ENCODE measurements around the gene CACNB2.

The CACNB2 gene

GRCh38 chr10:18514537-18514936 is 374.3 kb downstream of the CACNB2 start:
- ChIA-PET POLR2A (no interaction called here), CTCF (interaction anchor here (1.9 to 2.5 kb wide), 2 partner anchors 8 to 15 kb away, joined by 4 to 8 read pairs; no protein-coding TSS in a partner anchor)
- no peak for DNase-seq (ENCODE audit: extremely low spot score)
- TF ChIP-seq CTCF (IDR thresholded peaks at IDR 0.05; ENCODE audit: control extremely low read depth, extremely low read depth, low read depth, missing control alignments) = no peak

GRCh38 chr10:18516851-18517250 is 376.6 kb downstream of the CACNB2 start:
- DNase-seq (ENCODE audit: extremely low spot score) = no peak
- TF ChIP-seq CTCF (IDR thresholded peaks at IDR 0.05; ENCODE audit: control extremely low read depth, extremely low read depth, low read depth, missing control alignments) = no peak
- CTCF ChIA-PET = no interaction called here
- POLR2A ChIA-PET = no interaction called here

GRCh38 chr10:18523025-18523424 is 382.8 kb downstream of the CACNB2 start:
- CTCF ChIA-PET = interaction anchor here (1.0 kb wide), 1 partner anchor 10 kb away, joined by 3 read pairs; no protein-coding TSS in a partner anchor
- no peak for DNase-seq (ENCODE audit: extremely low spot score)
- POLR2A ChIA-PET = no interaction called here
- no peak for TF ChIP-seq CTCF (IDR thresholded peaks at IDR 0.05; ENCODE audit: control extremely low read depth, extremely low read depth, low read depth, missing control alignments)

GRCh38 chr10:18523858-18524257 is 383.6 kb downstream of the CACNB2 start:
- ChIA-PET CTCF (interaction anchor here (1.2 to 1.8 kb wide), 3 partner anchors 12 to 21 kb away, joined by 3 to 7 read pairs (median 4); no protein-coding TSS in a partner anchor), POLR2A (no interaction called here)
- no peak for TF ChIP-seq CTCF (IDR thresholded peaks at IDR 0.05; ENCODE audit: control extremely low read depth, extremely low read depth, low read depth, missing control alignments)
- DNase-seq (ENCODE audit: extremely low spot score) = no peak

GRCh38 chr10:18527687-18528086 is 387.5 kb downstream of the CACNB2 start:
- ChIA-PET POLR2A (no interaction called here), CTCF (no interaction called here)
- DNase-seq (ENCODE audit: extremely low spot score) = no peak
- TF ChIP-seq CTCF (IDR thresholded peaks at IDR 0.05; ENCODE audit: control extremely low read depth, extremely low read depth, low read depth, missing control alignments) = no peak

- ChIA-PET CTCF (no interaction called here), POLR2A (no interaction called here)
- TF ChIP-seq CTCF (IDR thresholded peaks at IDR 0.05; ENCODE audit: control extremely low read depth, extremely low read depth, low read depth, missing control alignments) = no peak
- no peak for DNase-seq (ENCODE audit: extremely low spot score)
Observed at GRCh38 chr10:18528292-18528691, 388.1 kb downstream of the CACNB2 start.

Measured in GM10248 (cell line).